IMR-90 (cell line): Measurements from ENCODE around the gene CD300LB. TPM values are rescaled to one million over a fixed set of nuclear protein-coding genes. Genes with fewer than 3 reads are reported as not detected.
"Not testable (repeated sequence)": the region's sequence is repeated elsewhere in the genome, so short reads cannot be mapped to it uniquely, and the experiment has no call there.

Experiments
- ATAC-seq: fragments of 200-7000 bp; cut with Tn5 transposase; 2 replicates; pipeline ENCODE4 v1.9.1; 2020; ENCODE audit warnings: low read depth, mild to moderate bottlenecking, moderate library complexity
- BruUV-seq: library from RNA; stranded (reverse); fragments of 400-500 nt; replicated peaks from 2 replicates; lab custom pipeline; 2021; lab: Mats Ljungman, UMichigan
- CTCF ChIA-PET: fragments of 300-600 bp; formaldehyde crosslinking; extraction: SDS; loops from one replicate; lab custom pipeline; 2021; ENCODE audit warnings: antibody characterized with exemption; lab: Yijun Ruan, JAX
- POLR2A ChIA-PET: fragments of 300-600 bp; sonication (Branson Sonifier 250); formaldehyde crosslinking; loops from one replicate; lab custom pipeline; 2022; ENCODE audit warnings: antibody characterized with exemption; ENCODE audit not compliant: unreplicated experiment; lab: Charles Lee
- DNase-seq: peaks from one replicate; pipeline ENCODE4 v3.0.0; 2013
- H2AFZ ChIP-seq: replicated peaks from 2 replicates; pipeline ENCODE3; 2013; ENCODE audit warnings: low read length, mild to moderate bottlenecking; ENCODE audit not compliant: poor library complexity
- H2AK5ac ChIP-seq: 2 replicates; pipeline ENCODE4 v1.6.1; 2013; ENCODE audit warnings: low read depth, low read length, inconsistent platforms
- H2AK9ac ChIP-seq: replicated peaks from 2 replicates; pipeline ENCODE3; 2013; ENCODE audit warnings: mild to moderate bottlenecking, low read depth, low read length, moderate library complexity; ENCODE audit not compliant: poor library complexity
- H2BK120ac ChIP-seq: 2 replicates; pipeline ENCODE4 v1.6.1; 2013; ENCODE audit warnings: low read depth, low read length, inconsistent platforms
- H2BK15ac ChIP-seq: 3 replicates; pipeline ENCODE4 v1.6.1; 2013; ENCODE audit warnings: low read depth, low read length, inconsistent platforms
- H2BK20ac ChIP-seq: 2 replicates; pipeline ENCODE4 v1.6.1; 2013; ENCODE audit warnings: low read depth, mild to moderate bottlenecking, inconsistent platforms, low read length, moderate library complexity
- H2BK5ac ChIP-seq: 2 replicates; pipeline ENCODE4 v1.6.1; 2013; ENCODE audit warnings: mild to moderate bottlenecking, low read depth, low read length, inconsistent platforms; ENCODE audit not compliant: poor library complexity, severe bottlenecking
- H3K14ac ChIP-seq: replicated peaks from 2 replicates; pipeline ENCODE4 v1.6.1; 2013; ENCODE audit warnings: low read depth, low read length, inconsistent platforms
- H3K18ac ChIP-seq: 2 replicates; pipeline ENCODE4 v1.6.1; 2013; ENCODE audit warnings: low read depth, low read length, control low read depth
- H3K23ac ChIP-seq: 2 replicates; pipeline ENCODE4 v1.6.1; 2013; ENCODE audit warnings: low read depth, low read length, inconsistent platforms
- H3K27ac ChIP-seq: 2 replicates; pipeline ENCODE4 v1.5.1; 2013; ENCODE audit warnings: mild to moderate bottlenecking, control low read depth, low read length; ENCODE audit not compliant: insufficient read depth
- H3K27me3 ChIP-seq: 2 replicates; pipeline ENCODE4 v1.6.1; 2013; ENCODE audit warnings: low read length; ENCODE audit not compliant: control insufficient read depth, insufficient read depth
- H3K36me3 ChIP-seq: 2 replicates; pipeline ENCODE4 v1.6.1; 2013; ENCODE audit warnings: low read length, mixed read lengths; ENCODE audit not compliant: control insufficient read depth, insufficient read depth
- H3K4ac ChIP-seq: 2 replicates; pipeline ENCODE4 v1.6.1; 2013; ENCODE audit warnings: low read depth, low read length, inconsistent platforms
- H3K4me1 ChIP-seq: 2 replicates; pipeline ENCODE4 v1.6.1; 2013; ENCODE audit warnings: low read length, mixed read lengths; ENCODE audit not compliant: control insufficient read depth, insufficient read depth
- H3K4me2 ChIP-seq: 2 replicates; pipeline ENCODE4 v1.6.1; 2013; ENCODE audit warnings: low read depth, mild to moderate bottlenecking, control low read depth, low read length, moderate library complexity
- H3K4me3 ChIP-seq: 2 replicates; pipeline ENCODE4 v1.5.1; 2013; ENCODE audit warnings: low read depth, mild to moderate bottlenecking, control low read depth, low read length, moderate library complexity; ENCODE audit not compliant: insufficient read depth
- H3K56ac ChIP-seq: 2 replicates; pipeline ENCODE4 v1.6.1; 2013; ENCODE audit warnings: low read length, inconsistent platforms; ENCODE audit not compliant: insufficient read depth; ENCODE audit errors: extremely low read depth
- H3K79me1 ChIP-seq, 2 experiments: 2 replicates each; pipeline ENCODE4 v1.6.1; 2013; ENCODE audit warnings: low read length in 2 of 2, inconsistent platforms in 1 of 2, low read depth in 1 of 2
- H3K9ac ChIP-seq: 2 replicates; pipeline ENCODE4 v1.6.1; 2013; ENCODE audit warnings: low read depth, low read length, control low read depth
- H3K9me1 ChIP-seq: 2 replicates; pipeline ENCODE4 v1.6.1; 2013; ENCODE audit warnings: low read length, inconsistent platforms; ENCODE audit not compliant: insufficient read depth
- H3K9me3 ChIP-seq: 2 replicates; pipeline ENCODE4 v1.6.1; 2013; ENCODE audit warnings: low read length; ENCODE audit not compliant: control insufficient read depth, insufficient read depth
- H4K20me1 ChIP-seq: 2 replicates; pipeline ENCODE4 v1.6.1; 2013; ENCODE audit warnings: low read length, inconsistent platforms; ENCODE audit not compliant: insufficient read depth
- H4K5ac ChIP-seq: 2 replicates; pipeline ENCODE4 v1.6.1; 2013; ENCODE audit warnings: mild to moderate bottlenecking, low read depth, low read length, control low read depth
- H4K8ac ChIP-seq, 2 experiments: 2 replicates each; pipeline ENCODE4 v1.6.1; 2013; ENCODE audit warnings: low read depth in 2 of 2, low read length in 2 of 2, control low read depth in 1 of 2, inconsistent platforms in 1 of 2
- H4K91ac ChIP-seq: 2 replicates; pipeline ENCODE4 v1.6.1; 2013; ENCODE audit warnings: low read depth, low read length, inconsistent platforms; ENCODE audit not compliant: insufficient read depth
- dilution Hi-C: fragments of 300-500 bp; cut with HindIII; formaldehyde crosslinking; loops from one replicate; pipeline ENCODE4 v1.14.3; 2018; ENCODE audit warnings: low sequenced_read_pairs; ENCODE audit not compliant: unreplicated experiment
- in situ Hi-C: fragments of 300-500 bp; cut with MboI; formaldehyde crosslinking; loops from 3 replicates; pipeline ENCODE4 v1.14.3; 2019; ENCODE audit warnings: low sequenced_read_pairs, inconsistent platforms, mixed read lengths
- intact Hi-C: fragments of 100-400 bp; cut with micrococcal nuclease; formaldehyde crosslinking; loops from 2 replicates; pipeline ENCODE4 v1.10.0; 2022
- polyA plus RNA-seq, 3 experiments: library from polyadenylated mRNA; depleted of rRNA; stranded (reverse); fragments of >200 nt; gene quantifications; 2 replicates each; pipeline ENCODE4 v1.2.3, GENCODE V29; 2012; ENCODE audit warnings: low replicate concordance in 1 of 3
- total RNA-seq: library from RNA; depleted of rRNA; stranded (reverse); fragments of >200 nt; gene quantifications from 2 replicates; pipeline ENCODE4 v1.2.3, GENCODE V29; 2012

Gene CD300LB
- total and polyA plus RNA-seq, 2 of the 4 experiments (the other 2 are of a cell fraction) = not detected

GRCh38 chr17:74573635-74574034 lies 42.4 kb upstream of the CD300LB start:
- CTCF ChIA-PET, H2BK15ac ChIP-seq, H3K9ac ChIP-seq, H3K36me3 ChIP-seq, in situ Hi-C loops, H3K4me1 ChIP-seq, H3K4me2 ChIP-seq, ATAC-seq, dilution Hi-C loops, H4K8ac ChIP-seq, H3K9me1 ChIP-seq, H3K18ac ChIP-seq, intact Hi-C loops, H2BK5ac ChIP-seq, H2AFZ ChIP-seq, H4K5ac ChIP-seq, H2BK20ac ChIP-seq, H4K20me1 ChIP-seq, POLR2A ChIA-PET, H3K27me3 ChIP-seq, DNase-seq, H3K4ac ChIP-seq, H2AK9ac ChIP-seq, H3K14ac ChIP-seq, H3K23ac ChIP-seq, H3K27ac ChIP-seq, H4K91ac ChIP-seq, H3K79me1 ChIP-seq, H3K56ac ChIP-seq, H2BK120ac ChIP-seq, H3K4me3 ChIP-seq, H2AK5ac ChIP-seq, BruUV-seq: not testable (repeated sequence)
- peaks cover 16% of the 10 kb centered on the region for H3K9me3 ChIP-seq
